ENCODE results near the gene MRPL50. TPM values are rescaled to one million over a fixed set of nuclear protein-coding genes. Genes with fewer than 3 reads are reported as not detected.

MRPL50 gene
- total RNA-seq, 1 donor from 2014 or later, result 10.9 TPM

- no peaks in the 10 kb centered on the region for H3K36me3 ChIP-seq (ENCODE audit: control insufficient read depth, insufficient read depth, low read length)
- TF ChIP-seq CTCF (IDR thresholded peaks at IDR 0.05; ENCODE audit: insufficient read depth, low read length, poor library complexity, severe bottlenecking), result no peak
- H3K27me3 ChIP-seq (ENCODE audit: control insufficient read depth, insufficient read depth, low read length), result no peaks in the 10 kb centered on the region
- no peak for DNase-seq (ENCODE audit: low read depth)
- H3K4me3 ChIP-seq (ENCODE audit: low read depth, low read length), result no peak overlapping the region
These were observed 25.9 kb downstream of the MRPL50 start for GRCh38 chr9:101372327-101373118.

GRCh38 chr9:101371813-101372212 lies 26.6 kb downstream of the MRPL50 start:
- no peak for DNase-seq (ENCODE audit: low read depth)
- no peaks in the 10 kb centered on the region for H3K36me3 ChIP-seq (ENCODE audit: control insufficient read depth, insufficient read depth, low read length)
- no peak overlapping the region for H3K4me3 ChIP-seq (ENCODE audit: low read depth, low read length)
- TF ChIP-seq CTCF (IDR thresholded peaks at IDR 0.05; ENCODE audit: insufficient read depth, low read length, poor library complexity, severe bottlenecking), result no peak
- H3K27me3 ChIP-seq (ENCODE audit: control insufficient read depth, insufficient read depth, low read length), result no peaks in the 10 kb centered on the region

- TF ChIP-seq CTCF (IDR thresholded peaks at IDR 0.05; ENCODE audit: insufficient read depth, low read length, poor library complexity, severe bottlenecking), result no peak
- Histone ChIP-seq H3K36me3 (ENCODE audit: control insufficient read depth, insufficient read depth, low read length) (no peaks in the 10 kb centered on the region), H3K4me3 (ENCODE audit: low read depth, low read length) (no peak overlapping the region), H3K27me3 (ENCODE audit: control insufficient read depth, insufficient read depth, low read length) (no peaks in the 10 kb centered on the region)
- no peak for DNase-seq (ENCODE audit: low read depth)
These were observed 28.4 kb downstream of the MRPL50 start for GRCh38 chr9:101369884-101370531.

GRCh38 chr9:101369286-101369685 lies 29.1 kb downstream of the MRPL50 start:
- H3K27me3 ChIP-seq (ENCODE audit: control insufficient read depth, insufficient read depth, low read length), result no peaks in the 10 kb centered on the region
- H3K36me3 ChIP-seq (ENCODE audit: control insufficient read depth, insufficient read depth, low read length), result no peaks in the 10 kb centered on the region
- no peak overlapping the region for H3K4me3 ChIP-seq (ENCODE audit: low read depth, low read length)
- TF ChIP-seq CTCF (IDR thresholded peaks at IDR 0.05; ENCODE audit: insufficient read depth, low read length, poor library complexity, severe bottlenecking), result no peak
- peak; percentile 21 for DNase-seq (ENCODE audit: low read depth)

- no peak for DNase-seq (ENCODE audit: low read depth)
- H3K36me3 ChIP-seq (ENCODE audit: control insufficient read depth, insufficient read depth, low read length), result no peaks in the 10 kb centered on the region
- H3K4me3 ChIP-seq (ENCODE audit: low read depth, low read length), result no peak overlapping the region
- no peak for TF ChIP-seq CTCF (IDR thresholded peaks at IDR 0.05; ENCODE audit: insufficient read depth, low read length, poor library complexity, severe bottlenecking)
- H3K27me3 ChIP-seq (ENCODE audit: control insufficient read depth, insufficient read depth, low read length), result no peaks in the 10 kb centered on the region
These were observed 31.1 kb downstream of the MRPL50 start for GRCh38 chr9:101367323-101367722.

Measured in kidney epithelial cell (primary cell).